HFFc6 (cell line): Measurements from ENCODE around the gene TBX1. TPM values are rescaled to one million over a fixed set of nuclear protein-coding genes. Genes with fewer than 3 reads are reported as not detected.
"Not testable (repeated sequence)": the region's sequence is repeated elsewhere in the genome, so short reads cannot be mapped to it uniquely, and the experiment has no call there.

Experiments used
- DNase-seq: peaks from one replicate; pipeline ENCODE4 v3.0.0-alpha.2; 2018
- H3K27ac Mint-ChIP-seq: 2 replicates; pipeline ENCODE4 v1.8.0; 2020; ENCODE audit warnings: mild to moderate bottlenecking, mixed read lengths
- H3K27me3 Mint-ChIP-seq: 2 replicates; pipeline ENCODE4 v1.8.0; 2021; ENCODE audit warnings: mild to moderate bottlenecking, moderate library complexity, mixed read lengths; ENCODE audit not compliant: insufficient read depth
- H3K36me3 Mint-ChIP-seq: 2 replicates; pipeline ENCODE4 v1.8.0; 2021; ENCODE audit warnings: low read depth, mixed read lengths
- H3K4me1 Mint-ChIP-seq: 2 replicates; pipeline ENCODE4 v1.8.0; 2020; ENCODE audit warnings: low read depth, mixed read lengths
- H3K4me3 Mint-ChIP-seq: 2 replicates; pipeline ENCODE4 v1.8.0; 2020; ENCODE audit warnings: mild to moderate bottlenecking, moderate library complexity, mixed read lengths
- H3K9me3 Mint-ChIP-seq: 2 replicates; pipeline ENCODE4 v1.8.0; 2020; ENCODE audit warnings: mild to moderate bottlenecking, mixed read lengths
- CTCF ChIP-seq: fragments of 200-600 bp; sonication (generic); IDR thresholded peaks from 2 replicates; pipeline ENCODE4 v1.5.0; 2021; ENCODE audit warnings: antibody characterized with exemption, mild to moderate bottlenecking
- total RNA-seq, 6 experiments: library from RNA; stranded (reverse); fragmentation: NEBNext Ultra II Directional; extraction: Animal tissue kit (Norgen Biotek cat#: 25700); gene quantifications; 2 replicates in 1 of 6; 3 replicates in 5 of 6; pipeline ENCODE4 v1.2.3, GENCODE V29; 2021

The TBX1 gene
- total RNA-seq, 6 experiments from 2014 or later = 0.14 to 1.1 (median 0.73) TPM; not detected in 1

GRCh38 chr22:19773470-19774040 is 13.0 kb downstream of the TBX1 start:
- Mint-ChIP-seq H3K27ac (no peak overlapping the region), H3K36me3 (no peaks in the 10 kb centered on the region), H3K4me1 (no peaks in the 10 kb centered on the region), H3K27me3 (peaks cover 9% of the 10 kb centered on the region), H3K9me3 (no peaks in the 10 kb centered on the region), H3K4me3 (no peak overlapping the region)
- no peak for TF ChIP-seq CTCF
- no peak for DNase-seq

GRCh38 chr22:19774628-19775027 is 14.1 kb downstream of the TBX1 start:
- no peak for TF ChIP-seq CTCF
- Mint-ChIP-seq H3K36me3 (no peaks in the 10 kb centered on the region), H3K9me3 (no peaks in the 10 kb centered on the region), H3K27me3 (peaks cover 6% of the 10 kb centered on the region), H3K4me1 (peaks cover 7% of the 10 kb centered on the region), H3K27ac (no peak overlapping the region), H3K4me3 (no peak overlapping the region)
- DNase-seq = no peak

- Mint-ChIP-seq H3K27ac (no peak overlapping the region), H3K27me3 (peaks cover 5% of the 10 kb centered on the region), H3K36me3 (no peaks in the 10 kb centered on the region), H3K4me1 (peaks cover 18% of the 10 kb centered on the region), H3K9me3 (no peaks in the 10 kb centered on the region), H3K4me3 (no peak overlapping the region)
- no peak for TF ChIP-seq CTCF
- no peak for DNase-seq
Observed at GRCh38 chr22:19775496-19776325, 15.1 kb downstream of the TBX1 start.

GRCh38 chr22:19776433-19777031 is 16.0 kb downstream of the TBX1 start:
- H3K9me3 Mint-ChIP-seq = no peaks in the 10 kb centered on the region
- H3K27me3 Mint-ChIP-seq = peaks cover 3% of the 10 kb centered on the region
- H3K4me1 Mint-ChIP-seq = peaks cover 18% of the 10 kb centered on the region
- no peak overlapping the region for H3K4me3 Mint-ChIP-seq
- no peak overlapping the region for H3K27ac Mint-ChIP-seq
- H3K36me3 Mint-ChIP-seq = no peaks in the 10 kb centered on the region
- no peak for DNase-seq
- TF ChIP-seq CTCF = no peak

- peaks cover 18% of the 10 kb centered on the region for H3K4me1 Mint-ChIP-seq
- not testable (repeated sequence) for H3K27me3 Mint-ChIP-seq
Observed at GRCh38 chr22:19777192-19777591, 16.6 kb downstream of the TBX1 start.

GRCh38 chr22:19779011-19779421 is 18.4 kb downstream of the TBX1 start:
- Mint-ChIP-seq H3K4me1 (peaks cover 18% of the 10 kb centered on the region), H3K4me3 (no peak overlapping the region), H3K36me3 (no peaks in the 10 kb centered on the region), H3K27ac (no peak overlapping the region), H3K9me3 (no peaks in the 10 kb centered on the region), H3K27me3 (no peaks in the 10 kb centered on the region; the same call in none of the 2 replicates)
- no peak for TF ChIP-seq CTCF
- DNase-seq = no peak

More at GRCh38 chr22:19777192-19777591, 16.6 kb downstream of the TBX1 start:
- H3K36me3 Mint-ChIP-seq, H3K9me3 Mint-ChIP-seq, H3K27ac Mint-ChIP-seq, DNase-seq, H3K4me3 Mint-ChIP-seq: not testable (repeated sequence)
